Aorta (tissue), 5 donors: ENCODE data around the gene CAMKMT. TPM values are rescaled to one million over a fixed set of nuclear protein-coding genes. Genes with fewer than 3 reads are reported as not detected.

ENCODE experiments used
- ATAC-seq: fragments of 200-7000 bp; cut with Tn5 transposase; one replicate; pipeline ENCODE4 v1.9.1; 2022; ENCODE audit warnings: moderate library complexity; ENCODE audit not compliant: low FRiP score
- DNase-seq, 2 donors: peaks; one replicate each; pipeline ENCODE4 v3.0.0-alpha.2; 2020
- H3K27ac ChIP-seq, 2 donors: one replicate each; pipeline ENCODE4 v1.5.1; 2013; ENCODE audit warnings: low read length in 2 of 2, mild to moderate bottlenecking in 2 of 2, moderate library complexity in 2 of 2, control low read depth in 1 of 2, inconsistent platforms in 1 of 2, low read depth in 1 of 2
- H3K27me3 ChIP-seq, 2 donors: one replicate each; pipeline ENCODE4 v1.6.1; 2013; ENCODE audit warnings: control low read depth in 1 of 2, low read length in 1 of 2, mild to moderate bottlenecking in 1 of 2, moderate library complexity in 1 of 2; ENCODE audit not compliant: insufficient read depth in 2 of 2, control insufficient read depth in 1 of 2
- H3K36me3 ChIP-seq, 2 donors: one replicate each; pipeline ENCODE4 v1.6.1; 2013; ENCODE audit warnings: control low read depth in 1 of 2, low read length in 1 of 2, mild to moderate bottlenecking in 1 of 2; ENCODE audit not compliant: insufficient read depth in 2 of 2, control insufficient read depth in 1 of 2
- H3K4me1 ChIP-seq, 2 donors: one replicate each; pipeline ENCODE4 v1.6.1; 2013; ENCODE audit warnings: low read length in 2 of 2, control low read depth in 1 of 2, mild to moderate bottlenecking in 1 of 2, moderate library complexity in 1 of 2; ENCODE audit not compliant: insufficient read depth in 2 of 2, control insufficient read depth in 1 of 2
- H3K4me3 ChIP-seq, 2 donors: one replicate each; pipeline ENCODE4 v1.5.1; 2013; ENCODE audit warnings: low read length in 2 of 2, control low read depth in 1 of 2, mild to moderate bottlenecking in 1 of 2
- H3K9me3 ChIP-seq: one replicate; pipeline ENCODE4 v1.6.1; 2013; ENCODE audit warnings: mild to moderate bottlenecking, low read length; ENCODE audit not compliant: control insufficient read depth
- WGBS, 2 donors: extraction: QIAGEN DNeasy Blood & Tissue Kit; methylation state at CpG; one replicate each; pipeline ENCODE4 v1.1.7; 2013; 5-methylcytosine and 5-hydroxymethylcytosine counted together
- intact Hi-C, 2 donors: fragments of 100-400 bp; cut with DNase I; formaldehyde crosslinking; loops; one replicate each; pipeline versions ENCODE4 v1.14.2 to v1.15.0; 2022
- polyA plus RNA-seq, 2 donors: library from polyadenylated mRNA; stranded (reverse); fragments of 200-250 nt; gene quantifications; one replicate each; pipeline ENCODE4 v1.2.3, GENCODE V29; 2013
- total RNA-seq, 2 donors: library from RNA; stranded (reverse); fragmentation: NEBNext Ultra II Directional; extraction: Animal tissue kit (Norgen Biotek cat#: 25700); gene quantifications; one replicate each; pipeline ENCODE4 v1.2.1, GENCODE V29; 2021
- donor health status: healthy with polysubstance abuse.
- donor health status: Bipolar disorder and iron deficiency.
- donor health status: DM: no; HTN: no; CAD: no.
- donor health status: DM: no; HTN: no; CAD: no.
- donor health status: DM: yes; HTN: yes; CAD: no.

Gene CAMKMT
- total and polyA plus RNA-seq, 4 donors: 3.1 to 15.2 (median 11.9) TPM

GRCh38 chr2:44519026-44519425 lies 157.3 kb downstream of the CAMKMT start:
- no peaks in the 10 kb centered on the region for H3K4me1 ChIP-seq
- H3K9me3 ChIP-seq: peaks cover 3% of the 10 kb centered on the region
- ATAC-seq (no peak), DNase-seq (no peak)
- no peaks in the 10 kb centered on the region for H3K27me3 ChIP-seq
- intact Hi-C loops: no loop called here
- 97 to 100% methylated on average over 1 of the region's 1 CpG for WGBS, 2 donors
- H3K36me3 ChIP-seq: no peaks in the 10 kb centered on the region
- no peak overlapping the region for H3K4me3 ChIP-seq
- no peak overlapping the region for H3K27ac ChIP-seq

- ATAC-seq (no peak), DNase-seq (no peak)
- Histone ChIP-seq H3K27me3 (no peaks in the 10 kb centered on the region), H3K9me3 (peaks cover 3% of the 10 kb centered on the region), H3K4me3 (no peak overlapping the region), H3K4me1 (no peaks in the 10 kb centered on the region), H3K36me3 (no peaks in the 10 kb centered on the region), H3K27ac (no peak overlapping the region)
- intact Hi-C loops: no loop called here
Observed at GRCh38 chr2:44522846-44523245, 161.1 kb downstream of the CAMKMT start.

- no peak for DNase-seq
- Histone ChIP-seq H3K27ac (no peak overlapping the region), H3K27me3 (no peaks in the 10 kb centered on the region), H3K4me1 (no peaks in the 10 kb centered on the region), H3K36me3 (no peaks in the 10 kb centered on the region), H3K9me3 (peaks cover 3% of the 10 kb centered on the region), H3K4me3 (no peak overlapping the region)
- ATAC-seq: no peak
- intact Hi-C loops: no loop called here
- WGBS, 2 donors: 82 to 92% methylated on average over 1 of the region's 1 CpG
Observed at GRCh38 chr2:44524347-44524926, 162.7 kb downstream of the CAMKMT start.

DNA sequence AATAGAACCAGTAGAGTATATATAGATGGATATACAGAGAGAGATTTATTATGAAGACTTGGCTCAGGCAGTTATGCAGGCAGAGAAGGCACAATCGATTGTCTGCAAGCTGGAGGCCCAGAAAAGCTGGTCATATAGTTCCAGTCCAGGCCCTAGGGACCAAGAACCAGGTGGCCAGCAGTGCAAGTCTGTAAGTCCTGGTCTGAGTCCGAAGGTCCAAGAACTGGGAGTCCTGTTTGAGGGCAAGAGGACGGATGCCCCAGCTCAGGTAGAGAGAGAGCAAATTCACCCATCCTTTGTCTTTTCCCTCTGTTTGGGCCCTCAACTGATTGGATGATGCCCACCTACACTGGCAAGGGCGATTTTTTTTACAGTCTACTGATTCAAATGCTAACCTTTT lies 164.6 kb downstream of the CAMKMT start:
- intact Hi-C loops: no loop called here
- WGBS, 2 donors: 93 to 95% methylated on average over 4 of the region's 4 CpGs
- Histone ChIP-seq H3K4me3 (no peak overlapping the region), H3K4me1 (no peaks in the 10 kb centered on the region), H3K27me3 (no peaks in the 10 kb centered on the region), H3K9me3 (peaks cover 3% of the 10 kb centered on the region), H3K27ac (no peak overlapping the region), H3K36me3 (no peaks in the 10 kb centered on the region)
- ATAC-seq (no peak), DNase-seq (no peak)

GRCh38 chr2:44528595-44528994 lies 166.8 kb downstream of the CAMKMT start:
- H3K9me3 ChIP-seq: no peaks in the 10 kb centered on the region
- ATAC-seq (no peak), DNase-seq (no peak)
- intact Hi-C loops: no loop called here
- no peaks in the 10 kb centered on the region for H3K36me3 ChIP-seq
- H3K27ac ChIP-seq: no peak overlapping the region
- H3K4me3 ChIP-seq: no peak overlapping the region
- no peaks in the 10 kb centered on the region for H3K4me1 ChIP-seq
- H3K27me3 ChIP-seq: no peaks in the 10 kb centered on the region
- 94 to 100% methylated on average over 1 of the region's 1 CpG for WGBS, 2 donors

DNA sequence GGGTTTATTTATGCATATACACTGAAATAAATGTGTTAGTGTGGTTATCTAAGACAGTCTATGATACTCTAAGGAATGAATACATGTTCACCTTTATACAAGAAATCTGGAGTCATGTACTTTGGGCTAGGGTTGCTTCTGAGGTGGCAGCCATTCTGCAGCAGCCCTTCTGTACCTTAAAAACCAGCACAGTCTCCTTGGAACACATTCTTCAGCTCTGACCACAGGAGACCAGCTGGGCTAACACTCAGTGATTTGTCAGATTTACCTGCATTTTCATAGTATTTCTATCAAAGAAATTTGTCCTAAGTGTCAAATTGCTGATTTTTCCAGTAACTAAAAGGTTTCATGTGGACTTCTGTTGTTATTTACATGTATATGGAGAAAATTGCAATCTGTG lies 167.7 kb downstream of the CAMKMT start:
- no peaks in the 10 kb centered on the region for H3K36me3 ChIP-seq
- no peak overlapping the region for H3K4me3 ChIP-seq
- no peak overlapping the region for H3K27ac ChIP-seq
- no peaks in the 10 kb centered on the region for H3K27me3 ChIP-seq
- DNase-seq (no peak), ATAC-seq (no peak)
- no peaks in the 10 kb centered on the region for H3K4me1 ChIP-seq
- H3K9me3 ChIP-seq: no peaks in the 10 kb centered on the region
- intact Hi-C loops: no loop called here

DNA sequence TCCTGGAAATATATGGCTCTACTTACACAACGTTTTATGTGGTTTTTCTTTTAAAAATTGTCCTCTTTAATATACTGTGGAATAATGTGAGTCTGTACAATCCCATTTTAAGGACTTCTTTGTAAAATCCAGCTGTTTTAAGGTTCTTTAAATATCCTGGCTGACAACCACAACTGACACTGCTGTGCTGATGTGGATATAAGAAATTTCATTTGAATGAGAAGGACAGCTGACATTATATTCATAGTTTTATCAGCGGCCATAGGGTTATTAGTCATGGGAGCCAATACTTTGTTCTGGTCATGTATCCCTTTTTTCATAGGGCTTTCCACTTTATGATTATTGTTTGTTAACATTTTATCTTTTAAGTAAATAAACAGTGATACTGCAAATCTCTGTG lies 169.5 kb downstream of the CAMKMT start:
- no peaks in the 10 kb centered on the region for H3K9me3 ChIP-seq

DNA sequence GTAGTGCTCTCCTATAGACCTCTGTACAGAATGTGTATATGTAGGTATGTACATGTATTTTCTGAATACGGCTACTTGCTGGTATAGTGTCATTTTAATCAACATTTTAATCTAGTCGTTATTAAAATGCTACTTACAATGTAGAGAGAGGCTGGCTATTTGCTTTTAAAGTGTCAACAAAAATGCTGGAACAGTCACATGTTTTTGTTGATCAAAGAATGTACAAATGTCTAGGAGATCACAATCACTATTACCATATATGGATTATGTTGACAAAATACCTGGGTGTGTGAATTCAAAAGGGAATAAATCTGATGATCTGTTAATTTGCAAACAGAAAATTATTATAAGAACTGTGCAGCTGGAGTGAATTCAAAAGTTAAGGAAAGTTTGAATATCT lies 170.3 kb downstream of the CAMKMT start:
- WGBS, 2 donors: 90 to 92% methylated on average over 2 of the region's 2 CpGs
- DNase-seq (no peak), ATAC-seq (no peak)
- H3K36me3 ChIP-seq: no peaks in the 10 kb centered on the region
- H3K9me3 ChIP-seq: no peaks in the 10 kb centered on the region
- H3K27ac ChIP-seq: no peak overlapping the region
- H3K27me3 ChIP-seq: no peaks in the 10 kb centered on the region
- H3K4me3 ChIP-seq: no peak overlapping the region
- no peaks in the 10 kb centered on the region for H3K4me1 ChIP-seq
- intact Hi-C loops: no loop called here

More for the DNA sequence above, 169.5 kb downstream of the CAMKMT start:
- DNase-seq (no peak), ATAC-seq (no peak)
- H3K4me3 ChIP-seq: no peak overlapping the region
- no peaks in the 10 kb centered on the region for H3K36me3 ChIP-seq
- no peaks in the 10 kb centered on the region for H3K27me3 ChIP-seq
- intact Hi-C loops: no loop called here
- H3K27ac ChIP-seq: no peak overlapping the region
- H3K4me1 ChIP-seq: no peaks in the 10 kb centered on the region
- WGBS, 2 donors: 80 to 83% methylated on average over 2 of the region's 2 CpGs

- 94 to 96% methylated on average over 1 of the region's 1 CpG for WGBS, 2 donors
Observed at GRCh38 chr2:44533508-44533907, 171.8 kb downstream of the CAMKMT start.

More at GRCh38 chr2:44533508-44533907, 171.8 kb downstream of the CAMKMT start:
- H3K9me3 ChIP-seq: no peaks in the 10 kb centered on the region
- H3K4me3 ChIP-seq: no peak overlapping the region
- no peak for DNase-seq
- no peaks in the 10 kb centered on the region for H3K36me3 ChIP-seq
- H3K27ac ChIP-seq: no peak overlapping the region
- H3K27me3 ChIP-seq: no peaks in the 10 kb centered on the region
- ATAC-seq: no peak
- intact Hi-C loops: no loop called here
- no peaks in the 10 kb centered on the region for H3K4me1 ChIP-seq
